Measurements from ENCODE around the gene GALNT16. TPM values are rescaled to one million over a fixed set of nuclear protein-coding genes. Genes with fewer than 3 reads are reported as not detected.

The GALNT16 gene
- total and polyA plus RNA-seq, 8 donors, result 0.53 to 2.2 (median 1.6) TPM; not detected in 1

- 58 to 67% (median 65%) methylated on average over 3 of the region's 3 CpGs for WGBS, 5 donors
- intact Hi-C loops (cut with DNase I; ENCODE audit: low total_unique reads), result no loop called here
- no peaks in the 10 kb centered on the region for H3K36me3 ChIP-seq
- no peaks in the 10 kb centered on the region for H3K9me3 ChIP-seq
- no peak for TF ChIP-seq POLR2AphosphoS5 (IDR thresholded peaks at IDR 0.05)
- no peak for TF ChIP-seq POLR2A (IDR thresholded peaks at IDR 0.05)
- TF ChIP-seq EP300 (IDR thresholded peaks at IDR 0.05), result no peak
- no peak for TF ChIP-seq CTCF (IDR thresholded peaks at IDR 0.05)
- no peaks in the 10 kb centered on the region for H3K4me1 ChIP-seq
- peaks cover 0 to 4% (median 0%) of the 10 kb centered on the region in 3 donors for H3K27me3 ChIP-seq
- no peak overlapping the region for H3K27ac ChIP-seq
- DNase-seq, result no peak
- H3K4me3 ChIP-seq, result no peak overlapping the region
These were observed 106.1 kb downstream of the GALNT16 start for GRCh38 chr14:69366069-69366468.

- H3K4me1 ChIP-seq, result no peaks in the 10 kb centered on the region
These were observed 106.8 kb downstream of the GALNT16 start for GRCh38 chr14:69366761-69367160.

GRCh38 chr14:69368381-69368780 lies 108.4 kb downstream of the GALNT16 start:
- no peak for TF ChIP-seq EP300 (IDR thresholded peaks at IDR 0.05)
- TF ChIP-seq POLR2A (IDR thresholded peaks at IDR 0.05), result no peak
- TF ChIP-seq CTCF (IDR thresholded peaks at IDR 0.05), result no peak
- no peak for TF ChIP-seq POLR2AphosphoS5 (IDR thresholded peaks at IDR 0.05)
- Histone ChIP-seq H3K9me3 (no peaks in the 10 kb centered on the region), H3K4me3 (no peak overlapping the region), H3K27ac (no peak overlapping the region), H3K36me3 (peaks cover 0 to 6% (median 0%) of the 10 kb centered on the region in 4 donors), H3K27me3 (no peaks in the 10 kb centered on the region), H3K4me1 (no peaks in the 10 kb centered on the region)
- WGBS, 5 donors, result 70 to 91% (median 82%) methylated on average over 1 of the region's 1 CpG
- DNase-seq, result no peak
- intact Hi-C loops (cut with DNase I; ENCODE audit: low total_unique reads), result no loop called here

More at GRCh38 chr14:69366761-69367160, 106.8 kb downstream of the GALNT16 start:
- no peak overlapping the region for H3K27ac ChIP-seq
- WGBS, 5 donors, result 95 to 99% (median 97%) methylated on average over 4 of the region's 4 CpGs
- H3K36me3 ChIP-seq, result peaks cover 0 to under 1% (median 0%) of the 10 kb centered on the region in 4 donors
- intact Hi-C loops (cut with DNase I; ENCODE audit: low total_unique reads), result no loop called here
- TF ChIP-seq POLR2AphosphoS5 (IDR thresholded peaks at IDR 0.05) (no peak), CTCF (IDR thresholded peaks at IDR 0.05) (no peak), EP300 (IDR thresholded peaks at IDR 0.05) (no peak), POLR2A (IDR thresholded peaks at IDR 0.05) (no peak)
- no peak for DNase-seq
- H3K4me3 ChIP-seq, result no peak overlapping the region
- H3K27me3 ChIP-seq, result peaks cover 0 to 4% (median 0%) of the 10 kb centered on the region in 3 donors
- H3K9me3 ChIP-seq, result no peaks in the 10 kb centered on the region

GRCh38 chr14:69370061-69370460 lies 110.1 kb downstream of the GALNT16 start:
- intact Hi-C loops (cut with DNase I; ENCODE audit: low total_unique reads), result no loop called here
- TF ChIP-seq CTCF (IDR thresholded peaks at IDR 0.05), result no peak
- TF ChIP-seq POLR2A (IDR thresholded peaks at IDR 0.05), result no peak
- no peak for TF ChIP-seq POLR2AphosphoS5 (IDR thresholded peaks at IDR 0.05)
- no peak overlapping the region for H3K4me3 ChIP-seq
- DNase-seq, result no peak
- H3K27ac ChIP-seq, result no peak overlapping the region
- H3K27me3 ChIP-seq, result no peaks in the 10 kb centered on the region
- 53 to 68% (median 57%) methylated on average over 5 of the region's 5 CpGs for WGBS, 5 donors
- H3K4me1 ChIP-seq, result no peaks in the 10 kb centered on the region
- H3K9me3 ChIP-seq, result no peaks in the 10 kb centered on the region
- peaks cover 0 to 16% (median 3%) of the 10 kb centered on the region in 4 donors for H3K36me3 ChIP-seq
